HepG2 (cell line): ENCODE results near the gene PLA1A. TPM values are rescaled to one million over a fixed set of nuclear protein-coding genes. Genes with fewer than 3 reads are reported as not detected.

ENCODE experiments used
- ATAC-seq: fragments of 200-7000 bp; cut with Tn5 transposase; 3 replicates; pipeline ENCODE4 v1.9.1; 2020; ENCODE audit warnings: mild to moderate bottlenecking, moderate library complexity
- BruUV-seq: library from RNA; stranded (reverse); fragments of 400-500 nt; replicated peaks from 2 replicates; lab custom pipeline; 2021; lab: Mats Ljungman, UMichigan
- CTCF ChIA-PET: fragments of 300-600 bp; formaldehyde crosslinking; extraction: SDS; loops from one replicate; lab custom pipeline; 2021; ENCODE audit warnings: low total read pairs, inconsistent platforms, low intra/inter-chr PET ratio; lab: Yijun Ruan, JAX
- POLR2A ChIA-PET: fragments of 350-600 bp; sonication (Branson Sonifier 250); formaldehyde crosslinking; loops from one replicate; lab custom pipeline; 2020; ENCODE audit warnings: antibody characterized with exemption, inconsistent platforms; lab: Yijun Ruan, JAX
- DNase-seq: peaks from one replicate; pipeline ENCODE4 v3.0.0-alpha.2; 2015; ENCODE audit warnings: low spot score
- FAIRE-seq: peaks from 3 replicates; lab custom pipeline; 2011; peaks lifted over from hg19 to GRCh38; lab: Jason Lieb, UNC
- H2AFZ ChIP-seq: one replicate; pipeline ENCODE4 v1.6.1; 2011; ENCODE audit warnings: low read length, inconsistent platforms
- H3K27ac ChIP-seq: fragments of 300-600 bp; 3 replicates; pipeline ENCODE4 v1.8.0; 2011; ENCODE audit warnings: mixed run types, mild to moderate bottlenecking, mixed read lengths, low read length, inconsistent platforms; ENCODE audit not compliant: insufficient read depth; ENCODE audit errors: extremely low read length
- H3K27me3 ChIP-seq, 2 experiments: fragments of 200-600 bp in 1 of 2; 2 replicates in 1 of 2; 3 replicates in 1 of 2; pipeline versions ENCODE4 v1.6.0 to v1.8.0; 2011; ENCODE audit warnings: low read length in 2 of 2, mild to moderate bottlenecking in 2 of 2, moderate library complexity in 2 of 2, inconsistent platforms in 1 of 2; ENCODE audit not compliant: insufficient read depth in 2 of 2, control insufficient read depth in 1 of 2
- H3K36me3 ChIP-seq, 2 experiments: fragments of 200-600 bp in 1 of 2; replicated peaks in 1 of 2; 2 replicates in 1 of 2; 3 replicates in 1 of 2; pipeline versions ENCODE4 v1.5.1 to v1.8.0; 2011; ENCODE audit warnings: low read length in 2 of 2, inconsistent platforms in 1 of 2; ENCODE audit not compliant: insufficient read depth in 2 of 2, control insufficient read depth in 1 of 2
- H3K4me1 ChIP-seq: 2 replicates; pipeline ENCODE4 v1.5.1; 2012; ENCODE audit warnings: low read length, inconsistent platforms; ENCODE audit not compliant: insufficient read depth
- H3K4me2 ChIP-seq: 2 replicates; pipeline ENCODE4 v1.6.0; 2011; ENCODE audit warnings: low read depth, low read length, inconsistent platforms
- H3K4me3 ChIP-seq, 3 experiments: fragments of 200-600 bp in 1 of 3; sonication (generic), shearing (Covaris generic) in 1 of 3; replicated peaks in 1 of 3; 2 replicates each; pipeline ENCODE4 v1.5.1; 2011 to 2016; ENCODE audit warnings: low read length in 3 of 3, inconsistent platforms in 2 of 3, low read depth in 2 of 3, mild to moderate bottlenecking in 2 of 3, control low read depth in 1 of 3, mixed read lengths in 1 of 3; ENCODE audit not compliant: insufficient read depth in 1 of 3
- H3K79me2 ChIP-seq: one replicate; pipeline ENCODE4 v1.6.1; 2011; ENCODE audit warnings: low read length, inconsistent platforms; ENCODE audit not compliant: insufficient read depth
- H3K9ac ChIP-seq: 2 replicates; pipeline ENCODE4 v1.6.0; 2011; ENCODE audit warnings: mild to moderate bottlenecking, low read depth, low read length, inconsistent platforms; ENCODE audit not compliant: insufficient read depth
- H3K9me3 ChIP-seq: 2 replicates; pipeline ENCODE4 v1.5.1; 2012; ENCODE audit warnings: mild to moderate bottlenecking, low read length
- H4K20me1 ChIP-seq: 2 replicates; pipeline ENCODE4 v1.6.0; 2011; ENCODE audit warnings: inconsistent platforms, mild to moderate bottlenecking, low read length, moderate library complexity; ENCODE audit not compliant: insufficient read depth
- FOXK2 ChIP-seq: fragments of 450-650 bp; IDR thresholded peaks from 2 replicates; pipeline ENCODE4 v1.6.1; 2016
- FOXO1 ChIP-seq: sonication (generic); formaldehyde crosslinking; IDR thresholded peaks from 2 replicates; pipeline ENCODE4 v1.4.0; 2020; ENCODE audit warnings: missing genetic modification reagents
- HNF4G ChIP-seq, 2 experiments: sonication (generic) in 1 of 2; formaldehyde crosslinking in 1 of 2; IDR thresholded peaks; 2 replicates each; pipeline versions ENCODE4 v1.4.0 to v1.6.1; 2011 to 2020; ENCODE audit warnings: borderline replicate concordance in 2 of 2, low read depth in 2 of 2, mild to moderate bottlenecking in 2 of 2, low read length in 1 of 2, missing genetic modification reagents in 1 of 2, moderate library complexity in 1 of 2
- ZNF253 ChIP-seq: sonication (generic); formaldehyde crosslinking; IDR thresholded peaks from 2 replicates; pipeline ENCODE4 v1.8.0; 2022; ENCODE audit warnings: mild to moderate bottlenecking, missing genetic modification reagents, borderline replicate concordance
- ZNF614 ChIP-seq: IDR thresholded peaks from 2 replicates; pipeline ENCODE4 v1.6.1; 2018; ENCODE audit warnings: missing biosample characterization, missing genetic modification reagents, inconsistent platforms, borderline replicate concordance
- ZNF782 ChIP-seq: sonication (generic); formaldehyde crosslinking; IDR thresholded peaks from 2 replicates; pipeline ENCODE4 v1.4.0; 2020; ENCODE audit warnings: missing genetic modification reagents, mild to moderate bottlenecking, borderline replicate concordance
- ZNF883 ChIP-seq: sonication (generic); formaldehyde crosslinking; IDR thresholded peaks from 2 replicates; pipeline ENCODE4 v1.5.1; 2020; ENCODE audit warnings: mild to moderate bottlenecking, missing genetic modification reagents; ENCODE audit errors: not compliant biosample characterization
- WGBS: methylation state at CpG from one replicate; pipeline ENCODE4 v1.1.6; 2017; ENCODE audit warnings: low lambda C conversion rate; 5-methylcytosine and 5-hydroxymethylcytosine counted together
- in situ Hi-C: cut with HindIII; loops from 2 replicates; pipeline ENCODE4 v1.10.0; 2017; ENCODE audit warnings: low pct_unique_long_range_greater_than_20kb; ENCODE audit not compliant: extremely low pct_ligation_motif_present
- intact Hi-C: fragments of 100-400 bp; cut with micrococcal nuclease; formaldehyde crosslinking; loops from one replicate; pipeline ENCODE4 v1.10.0; 2022; ENCODE audit not compliant: unreplicated experiment
- polyA plus RNA-seq, 8 experiments: library from polyadenylated mRNA; depleted of rRNA in 3 of 8; stranded (reverse) in 7 of 8; unstranded in 1 of 8; fragments of >200 nt; fragmentation: Illumina TruSeq in 4 of 8; extraction: Trizol in 4 of 8; gene quantifications; 2 replicates each; pipeline versions ENCODE4 v1.2.1 to v1.2.3, GENCODE V29; 2011 to 2016; ENCODE audit warnings: low read depth in 4 of 8, missing spikeins in 1 of 8, mixed read lengths in 1 of 8; ENCODE audit not compliant: insufficient read depth in 1 of 8
- total RNA-seq, 5 experiments: library from RNA; depleted of rRNA; stranded (reverse); fragments of >200 nt; fragmentation: Illumina TruSeq; extraction: Trizol; gene quantifications; 2 replicates each; pipeline ENCODE4 v1.2.3, GENCODE V29; 2016; ENCODE audit warnings: low read depth in 1 of 5
- TF ChIP-seq, protein P1 (sequence below): sonication (generic); formaldehyde crosslinking; IDR thresholded peaks from 2 replicates; pipeline ENCODE4 v1.4.0; 2020; ENCODE audit warnings: mild to moderate bottlenecking, missing genetic modification reagents
- TF ChIP-seq, protein P2 (sequence below): sonication (generic); formaldehyde crosslinking; IDR thresholded peaks from 2 replicates; pipeline ENCODE4 v1.9.0; 2021; ENCODE audit warnings: missing genetic modification reagents, mild to moderate bottlenecking, borderline replicate concordance
- TF ChIP-seq, protein P3 (sequence below): sonication (generic); formaldehyde crosslinking; IDR thresholded peaks from one replicate; pipeline ENCODE4 v1.5.1; 2020; ENCODE audit warnings: mild to moderate bottlenecking, missing genetic modification reagents; ENCODE audit errors: not compliant biosample characterization

The PLA1A gene
- total and polyA plus RNA-seq, 2 of the 13 experiments (the other 11 are each of a cell fraction or from before 2014, with no cell fraction given): 0.11 to 0.18 TPM

DNA sequence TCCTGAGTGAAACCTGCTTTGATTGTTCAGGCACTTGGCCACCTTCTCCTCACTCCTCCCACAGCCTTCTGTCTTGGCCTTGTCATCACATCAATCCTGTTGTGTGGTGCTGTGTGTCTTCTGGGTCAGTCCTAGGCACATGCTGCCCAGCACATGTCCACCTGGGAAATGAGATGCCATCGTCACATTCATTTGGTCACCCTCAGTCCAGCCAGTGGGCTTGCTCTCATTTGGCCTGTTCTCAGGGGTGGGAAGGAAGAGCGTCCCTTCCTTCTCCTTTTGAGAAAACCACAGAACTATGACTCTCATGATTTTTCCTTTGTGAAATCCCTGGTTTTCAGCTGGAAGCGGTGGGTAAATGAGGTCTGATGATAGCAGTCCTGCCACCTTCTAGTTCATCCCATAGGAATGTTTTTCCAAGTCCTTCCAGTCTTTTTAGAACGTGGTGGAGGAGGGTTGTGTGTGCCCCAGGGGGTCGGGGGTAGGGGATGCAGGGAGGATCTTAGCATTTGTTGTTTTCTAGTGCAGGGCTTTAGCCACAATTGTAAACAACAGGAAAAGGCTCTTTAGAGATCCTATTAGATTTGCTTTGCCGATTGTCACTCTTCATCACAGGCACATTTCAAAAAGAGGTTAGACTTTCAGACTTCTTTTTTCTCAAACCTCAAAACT is 8.4 kb upstream of the PLA1A start (continued):
- TF ChIP-seq FOXO1 (CRISPR knock-in tag) (no peak), ZNF614 (CRISPR knock-in tag) (no peak), ZNF883 (CRISPR knock-in tag) (no peak), FOXK2 (no peak), ZNF782 (no peak), ZNF253 (CRISPR knock-in tag) (no peak)
- TF ChIP-seq, protein P1, sequence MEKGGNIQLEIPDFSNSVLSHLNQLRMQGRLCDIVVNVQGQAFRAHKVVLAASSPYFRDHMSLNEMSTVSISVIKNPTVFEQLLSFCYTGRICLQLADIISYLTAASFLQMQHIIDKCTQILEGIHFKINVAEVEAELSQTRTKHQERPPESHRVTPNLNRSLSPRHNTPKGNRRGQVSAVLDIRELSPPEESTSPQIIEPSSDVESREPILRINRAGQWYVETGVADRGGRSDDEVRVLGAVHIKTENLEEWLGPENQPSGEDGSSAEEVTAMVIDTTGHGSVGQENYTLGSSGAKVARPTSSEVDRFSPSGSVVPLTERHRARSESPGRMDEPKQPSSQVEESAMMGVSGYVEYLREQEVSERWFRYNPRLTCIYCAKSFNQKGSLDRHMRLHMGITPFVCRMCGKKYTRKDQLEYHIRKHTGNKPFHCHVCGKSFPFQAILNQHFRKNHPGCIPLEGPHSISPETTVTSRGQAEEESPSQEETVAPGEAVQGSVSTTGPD (CRISPR knock-in tag): no peak
- TF ChIP-seq, protein P2, sequence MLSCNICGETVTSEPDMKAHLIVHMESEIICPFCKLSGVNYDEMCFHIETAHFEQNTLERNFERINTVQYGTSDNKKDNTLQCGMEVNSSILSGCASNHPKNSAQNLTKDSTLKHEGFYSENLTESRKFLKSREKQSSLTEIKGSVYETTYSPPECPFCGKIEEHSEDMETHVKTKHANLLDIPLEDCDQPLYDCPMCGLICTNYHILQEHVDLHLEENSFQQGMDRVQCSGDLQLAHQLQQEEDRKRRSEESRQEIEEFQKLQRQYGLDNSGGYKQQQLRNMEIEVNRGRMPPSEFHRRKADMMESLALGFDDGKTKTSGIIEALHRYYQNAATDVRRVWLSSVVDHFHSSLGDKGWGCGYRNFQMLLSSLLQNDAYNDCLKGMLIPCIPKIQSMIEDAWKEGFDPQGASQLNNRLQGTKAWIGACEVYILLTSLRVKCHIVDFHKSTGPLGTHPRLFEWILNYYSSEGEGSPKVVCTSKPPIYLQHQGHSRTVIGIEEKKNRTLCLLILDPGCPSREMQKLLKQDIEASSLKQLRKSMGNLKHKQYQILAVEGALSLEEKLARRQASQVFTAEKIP: no peak
- TF ChIP-seq, all 625 proteins: peak for 0

DNA sequence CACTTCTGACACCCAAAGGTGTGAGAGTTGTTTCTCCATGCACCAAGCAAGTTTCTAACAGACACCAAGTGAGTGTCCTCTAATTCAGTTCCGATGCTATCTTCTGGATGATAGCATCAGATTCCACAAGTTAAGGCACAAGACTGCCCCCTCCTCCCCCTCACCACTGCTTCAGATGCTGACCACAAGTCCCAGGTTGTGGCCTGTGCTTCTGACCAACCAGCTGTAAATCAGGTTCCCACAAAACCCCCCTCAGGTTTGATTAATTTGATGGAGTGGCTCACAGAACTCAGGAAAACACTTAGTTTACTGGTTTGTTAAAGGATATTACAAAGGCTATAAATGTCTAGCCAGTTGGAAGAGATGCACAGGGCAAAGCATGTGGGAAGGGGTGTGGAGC is 7.0 kb upstream of the PLA1A start:
- in situ Hi-C loops: no loop called here
- H3K4me2 ChIP-seq: no peak overlapping the region
- ChIA-PET CTCF (no interaction called here), POLR2A (no interaction called here)
- peaks cover 9% of the 10 kb centered on the region for H3K9me3 ChIP-seq
- intact Hi-C loops: no loop called here
- no peak for DNase-seq
- 0% methylated on average over 1 of the region's 1 CpG for WGBS
- no peak for FAIRE-seq
- no peak overlapping the region for H3K4me3 ChIP-seq
- H3K9ac ChIP-seq: no peak overlapping the region
- no peaks in the 10 kb centered on the region for H3K79me2 ChIP-seq
- no TSS peak for BruUV-seq
- peaks cover under 1% of the 10 kb centered on the region; the same call in 1 of the 2 replicates for H3K4me1 ChIP-seq
- H3K27ac ChIP-seq: no peak overlapping the region
- no peaks in the 10 kb centered on the region for H3K36me3 ChIP-seq
- H3K27me3 ChIP-seq: peaks cover 0 to 1% of the 10 kb centered on the region in 2 experiments; a peak in 3 of 5 replicates
- H2AFZ ChIP-seq: no peak overlapping the region
- no peaks in the 10 kb centered on the region for H4K20me1 ChIP-seq
- no peak for ATAC-seq
- TF ChIP-seq HNF4G (IDR thresholded peaks at IDR 0.05; ENCODE audit: borderline replicate concordance, low read depth, low read length): no peak
- TF ChIP-seq HNF4G (CRISPR knock-in tag; IDR thresholded peaks at IDR 0.05; ENCODE audit: borderline replicate concordance, low read depth): no peak
- TF ChIP-seq, protein P3, sequence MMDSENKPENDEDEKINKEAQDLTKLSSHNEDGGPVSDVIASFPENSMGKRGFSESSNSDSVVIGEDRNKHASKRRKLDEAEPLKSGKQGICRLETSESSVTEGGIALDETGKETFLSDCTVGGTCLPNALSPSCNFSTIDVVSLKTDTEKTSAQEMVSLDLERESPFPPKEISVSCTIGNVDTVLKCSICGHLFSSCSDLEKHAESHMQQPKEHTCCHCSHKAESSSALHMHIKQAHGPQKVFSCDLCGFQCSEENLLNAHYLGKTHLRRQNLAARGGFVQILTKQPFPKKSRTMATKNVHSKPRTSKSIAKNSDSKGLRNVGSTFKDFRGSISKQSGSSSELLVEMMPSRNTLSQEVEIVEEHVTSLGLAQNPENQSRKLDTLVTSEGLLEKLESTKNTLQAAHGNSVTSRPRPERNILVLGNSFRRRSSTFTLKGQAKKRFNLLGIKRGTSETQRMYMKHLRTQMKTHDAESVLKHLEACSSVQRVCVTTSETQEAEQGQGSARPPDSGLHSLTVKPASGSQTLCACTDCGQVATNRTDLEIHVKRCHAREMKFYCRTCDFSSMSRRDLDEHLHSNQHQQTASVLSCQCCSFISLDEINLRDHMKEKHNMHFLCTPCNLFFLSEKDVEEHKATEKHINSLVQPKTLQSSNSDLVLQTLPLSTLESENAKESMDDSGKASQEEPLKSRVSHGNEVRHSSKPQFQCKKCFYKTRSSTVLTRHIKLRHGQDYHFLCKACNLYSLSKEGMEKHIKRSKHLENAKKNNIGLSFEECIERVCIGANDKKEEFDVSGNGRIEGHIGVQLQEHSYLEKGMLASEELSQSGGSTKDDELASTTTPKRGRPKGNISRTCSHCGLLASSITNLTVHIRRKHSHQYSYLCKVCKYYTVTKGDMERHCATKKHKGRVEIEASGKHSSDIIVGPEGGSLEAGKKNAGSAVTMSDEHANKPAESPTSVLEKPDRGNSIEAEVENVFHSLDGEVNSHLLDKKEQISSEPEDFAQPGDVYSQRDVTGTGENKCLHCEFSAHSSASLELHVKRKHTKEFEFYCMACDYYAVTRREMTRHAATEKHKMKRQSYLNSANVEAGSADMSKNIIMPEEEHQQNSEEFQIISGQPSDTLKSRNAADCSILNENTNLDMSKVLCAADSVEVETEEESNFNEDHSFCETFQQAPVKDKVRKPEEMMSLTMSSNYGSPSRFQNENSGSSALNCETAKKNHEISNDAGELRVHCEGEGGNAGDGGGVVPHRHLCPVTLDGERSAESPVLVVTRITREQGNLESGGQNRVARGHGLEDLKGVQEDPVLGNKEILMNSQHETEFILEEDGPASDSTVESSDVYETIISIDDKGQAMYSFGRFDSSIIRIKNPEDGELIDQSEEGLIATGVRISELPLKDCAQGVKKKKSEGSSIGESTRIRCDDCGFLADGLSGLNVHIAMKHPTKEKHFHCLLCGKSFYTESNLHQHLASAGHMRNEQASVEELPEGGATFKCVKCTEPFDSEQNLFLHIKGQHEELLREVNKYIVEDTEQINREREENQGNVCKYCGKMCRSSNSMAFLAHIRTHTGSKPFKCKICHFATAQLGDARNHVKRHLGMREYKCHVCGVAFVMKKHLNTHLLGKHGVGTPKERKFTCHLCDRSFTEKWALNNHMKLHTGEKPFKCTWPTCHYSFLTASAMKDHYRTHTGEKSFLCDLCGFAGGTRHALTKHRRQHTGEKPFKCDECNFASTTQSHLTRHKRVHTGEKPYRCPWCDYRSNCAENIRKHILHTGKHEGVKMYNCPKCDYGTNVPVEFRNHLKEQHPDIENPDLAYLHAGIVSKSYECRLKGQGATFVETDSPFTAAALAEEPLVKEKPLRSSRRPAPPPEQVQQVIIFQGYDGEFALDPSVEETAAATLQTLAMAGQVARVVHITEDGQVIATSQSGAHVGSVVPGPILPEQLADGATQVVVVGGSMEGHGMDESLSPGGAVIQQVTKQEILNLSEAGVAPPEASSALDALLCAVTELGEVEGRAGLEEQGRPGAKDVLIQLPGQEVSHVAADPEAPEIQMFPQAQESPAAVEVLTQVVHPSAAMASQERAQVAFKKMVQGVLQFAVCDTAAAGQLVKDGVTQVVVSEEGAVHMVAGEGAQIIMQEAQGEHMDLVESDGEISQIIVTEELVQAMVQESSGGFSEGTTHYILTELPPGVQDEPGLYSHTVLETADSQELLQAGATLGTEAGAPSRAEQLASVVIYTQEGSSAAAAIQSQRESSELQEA (CRISPR knock-in tag): no peak
